Stomach (tissue), 9 donors: ENCODE data around the gene SERTAD2. TPM values are rescaled to one million over a fixed set of nuclear protein-coding genes. Genes with fewer than 3 reads are reported as not detected.

Source experiments
- DNase-seq, 2 donors: peaks; one replicate each; pipeline versions ENCODE4 v3.0.0 to v3.0.0-alpha.2; 2013 to 2019
- H3K27ac ChIP-seq, 5 donors: fragments of 200-600 bp in 4 of 5; sonication (generic) in 4 of 5; one replicate each; pipeline ENCODE4 v1.5.1; 2013 to 2019; ENCODE audit warnings: mild to moderate bottlenecking in 1 of 5, moderate library complexity in 1 of 5
- H3K27me3 ChIP-seq, 3 donors: fragments of 200-600 bp; sonication (generic); one replicate each; pipeline ENCODE4 v1.5.1; 2017 to 2019; ENCODE audit warnings: mixed run types in 1 of 3
- H3K36me3 ChIP-seq, 4 donors: fragments of 200-600 bp; sonication (generic); 1 replicate in 3 of 4; 2 replicates in 1 of 4; pipeline ENCODE4 v1.5.1; 2016 to 2019
- H3K4me1 ChIP-seq, 4 donors: fragments of 200-600 bp; sonication (generic); one replicate each; pipeline ENCODE4 v1.5.1; 2016 to 2019
- H3K4me3 ChIP-seq, 4 donors: fragments of 200-600 bp; sonication (generic) in 3 of 4; one replicate each; pipeline ENCODE4 v1.5.1; 2016 to 2019; ENCODE audit warnings: mild to moderate bottlenecking in 1 of 4
- H3K9me3 ChIP-seq, 4 donors: fragments of 200-600 bp; sonication (generic); one replicate each; pipeline ENCODE4 v1.5.1; 2016 to 2019
- CTCF ChIP-seq, 7 experiments: fragments of 450-650 bp in 4 of 7; fragments of 200-600 bp in 3 of 7; sonication (generic) in 3 of 7; IDR thresholded peaks; one replicate each; pipeline ENCODE4 v1.5.1; 2016 to 2019; ENCODE audit warnings: antibody characterized with exemption in 7 of 7, control low read depth in 2 of 7, mild to moderate bottlenecking in 1 of 7
- EP300 ChIP-seq: sonication (generic); formaldehyde crosslinking; IDR thresholded peaks from one replicate; pipeline ENCODE4 v1.6.1; 2017; ENCODE audit warnings: antibody characterized with exemption
- POLR2A ChIP-seq, 4 donors: fragments of 450-650 bp; IDR thresholded peaks; one replicate each; pipeline ENCODE4 v1.6.1; 2016; ENCODE audit warnings: antibody characterized with exemption in 4 of 4, control low read depth in 2 of 4, mild to moderate bottlenecking in 1 of 4, moderate library complexity in 1 of 4
- POLR2AphosphoS5 ChIP-seq, 3 donors: sonication (generic); formaldehyde crosslinking; IDR thresholded peaks; one replicate each; pipeline ENCODE4 v1.6.1; 2016; ENCODE audit warnings: antibody characterized with exemption in 3 of 3
- WGBS, 5 donors: extraction: QIAGEN DNeasy Blood & Tissue Kit in 3 of 5; methylation state at CpG; one replicate each; pipeline versions ENCODE4 v1.1.5 to v1.1.7; 2013 to 2018; 5-methylcytosine and 5-hydroxymethylcytosine counted together
- intact Hi-C: fragments of 100-400 bp; cut with DNase I; formaldehyde crosslinking; loops from one replicate; pipeline ENCODE4 v1.15.1; 2023; ENCODE audit warnings: low total_unique reads
- polyA plus RNA-seq, 3 donors: library from polyadenylated mRNA; stranded (reverse); fragments of 200-250 nt; gene quantifications; one replicate each; pipeline ENCODE4 v1.2.3, GENCODE V29; 2013
- total RNA-seq, 5 donors: library from RNA; depleted of rRNA; stranded (reverse); fragments of >200 nt; gene quantifications; one replicate each; pipeline versions ENCODE4 v1.1.0 to v1.2.3, GENCODE V29; 2014 to 2016
- donor health status: healthy with polysubstance abuse.
- donor health status: Bipolar disorder and iron deficiency.
- donor health status: healthy.

SERTAD2 gene
- total and polyA plus RNA-seq, 8 donors: 2.0 to 11.9 (median 6.4) TPM

GRCh38 chr2:64607381-64608304 is 46.1 kb downstream of the SERTAD2 start:
- intact Hi-C loops: loop anchor here (10.0 kb wide), 1 partner anchor 257 kb away; no protein-coding TSS in a partner anchor
- no peaks in the 10 kb centered on the region for H3K9me3 ChIP-seq
- DNase-seq: peak; percentile 80 to 88
- H3K27ac ChIP-seq: peak overlapping the region; percentile 5 to 75 (median 66)
- peak overlapping the region in 2 of 4 donors; percentile 21 to 27 for H3K4me3 ChIP-seq
- TF ChIP-seq POLR2AphosphoS5 (IDR thresholded peaks at IDR 0.05): peak in 2 of 3 donors; percentile 50 to 51
- TF ChIP-seq CTCF (IDR thresholded peaks at IDR 0.05): no peak
- TF ChIP-seq EP300: no peak
- no peaks in the 10 kb centered on the region for H3K36me3 ChIP-seq
- H3K4me1 ChIP-seq: peaks cover 10 to 50% (median 38%) of the 10 kb centered on the region in 4 donors
- WGBS, 5 donors: 40 to 56% (median 51%) methylated on average over 16 to 18 of the region's 18 CpGs
- H3K27me3 ChIP-seq: no peaks in the 10 kb centered on the region

GRCh38 chr2:64606479-64607363 is 47.0 kb downstream of the SERTAD2 start:
- intact Hi-C loops: loop anchor here (10.0 kb wide), 1 partner anchor 258 kb away; no protein-coding TSS in a partner anchor
- WGBS, 5 donors: 60 to 73% (median 64%) methylated on average over 20 to 21 of the region's 21 CpGs
- Histone ChIP-seq H3K27me3 (no peaks in the 10 kb centered on the region), H3K36me3 (no peaks in the 10 kb centered on the region), H3K27ac (peak overlapping the region; percentile 34 to 75 (median 66)), H3K4me1 (peaks cover 10 to 50% (median 39%) of the 10 kb centered on the region in 4 donors), H3K4me3 (peak overlapping the region in 3 of 4 donors; percentile 19 to 27 (median 21)), H3K9me3 (no peaks in the 10 kb centered on the region)
- no peak for TF ChIP-seq CTCF (IDR thresholded peaks at IDR 0.05)
- TF ChIP-seq POLR2A (IDR thresholded peaks at IDR 0.05): no peak
- peak in 1 of 3 donors; percentile 68 for TF ChIP-seq POLR2AphosphoS5 (IDR thresholded peaks at IDR 0.05)
- DNase-seq: peak; percentile 79 to 95

GRCh38 chr2:64605991-64606478 is 47.7 kb downstream of the SERTAD2 start:
- H3K4me1 ChIP-seq: peaks cover 10 to 56% (median 43%) of the 10 kb centered on the region in 4 donors
- peak overlapping the region; percentile 34 to 75 (median 66) for H3K27ac ChIP-seq
- no peaks in the 10 kb centered on the region for H3K9me3 ChIP-seq
- TF ChIP-seq POLR2AphosphoS5 (IDR thresholded peaks at IDR 0.05) (peak in 1 of 3 donors; percentile 18), CTCF (IDR thresholded peaks at IDR 0.05) (no peak), POLR2A (IDR thresholded peaks at IDR 0.05) (no peak)
- intact Hi-C loops: loop anchor here (10.0 kb wide), 1 partner anchor 259 kb away; no protein-coding TSS in a partner anchor
- H3K4me3 ChIP-seq: no peak overlapping the region
- WGBS, 5 donors: 73 to 77% (median 74%) methylated on average over 5 of the region's 5 CpGs
- no peak for DNase-seq
- H3K36me3 ChIP-seq: no peaks in the 10 kb centered on the region
- H3K27me3 ChIP-seq: no peaks in the 10 kb centered on the region
